Activated B cell treated with CpG ODN at 0.5 μM for 24 hours (primary cell): ENCODE results near the gene FOXJ3. TPM values are rescaled to one million over a fixed set of nuclear protein-coding genes. Genes with fewer than 3 reads are reported as not detected.

Source experiments
- ATAC-seq: fragments of 200-7000 bp; cut with Tn5 transposase; one replicate; pipeline ENCODE4 v1.10.0; 2021; ENCODE audit warnings: low read depth, mild to moderate bottlenecking, moderate library complexity
- CTCF ChIA-PET: fragments of 350-600 bp; sonication (Branson Sonifier 250); formaldehyde crosslinking; loops from one replicate; lab custom pipeline; 2021; ENCODE audit warnings: antibody characterized with exemption; lab: Charles Lee
- POLR2A ChIA-PET: fragments of 350-600 bp; sonication (Branson Sonifier 250); formaldehyde crosslinking; loops from one replicate; lab custom pipeline; 2021; ENCODE audit warnings: antibody characterized with exemption; lab: Charles Lee
- DNase-seq: peaks from one replicate; pipeline ENCODE4 v3.0.0; 2022
- H3K27ac Mint-ChIP-seq: one replicate; pipeline ENCODE4 v1.8.0; 2020; ENCODE audit warnings: mixed read lengths
- H3K27me3 Mint-ChIP-seq: one replicate; pipeline ENCODE4 v1.8.0; 2021; ENCODE audit warnings: mixed read lengths
- H3K36me3 Mint-ChIP-seq: one replicate; pipeline ENCODE4 v1.8.0; 2021; ENCODE audit warnings: low read depth, mixed read lengths
- H3K4me1 Mint-ChIP-seq: one replicate; pipeline ENCODE4 v1.8.0; 2021; ENCODE audit warnings: mixed read lengths
- H3K4me3 Mint-ChIP-seq: one replicate; pipeline ENCODE4 v1.8.0; 2020; ENCODE audit warnings: mild to moderate bottlenecking, mixed read lengths
- H3K9me3 Mint-ChIP-seq: one replicate; pipeline ENCODE4 v1.8.0; 2020; ENCODE audit warnings: mixed read lengths
- CTCF ChIP-seq: fragments of 200-600 bp; IDR thresholded peaks from one replicate; pipeline ENCODE4 v1.8.0; 2022; ENCODE audit warnings: antibody characterized with exemption, mild to moderate bottlenecking
- intact Hi-C: fragments of 100-400 bp; cut with micrococcal nuclease; formaldehyde crosslinking; loops from one replicate; pipeline ENCODE4 v1.15.1; 2024
- total RNA-seq: library from RNA; stranded (reverse); gene quantifications from 2 replicates; pipeline ENCODE4 v1.2.3, GENCODE V29; 2022

FOXJ3 gene
- total RNA-seq, 1 donor from 2014 or later = 63.9 TPM

- TF ChIP-seq CTCF = no peak
- intact Hi-C loops = no loop called here
- ChIA-PET POLR2A (no interaction called here), CTCF (no interaction called here)
- Mint-ChIP-seq H3K27ac (no peak overlapping the region), H3K9me3 (no peaks in the 10 kb centered on the region), H3K4me1 (no peaks in the 10 kb centered on the region), H3K4me3 (no peak overlapping the region), H3K36me3 (no peaks in the 10 kb centered on the region), H3K27me3 (peaks cover 11% of the 10 kb centered on the region)
- ATAC-seq = no peak
- no peak for DNase-seq
Measured at GRCh38 chr1:42155362-42155761, 179.7 kb downstream of the FOXJ3 start.

- TF ChIP-seq CTCF = no peak
- ChIA-PET POLR2A (no interaction called here), CTCF (no interaction called here)
Measured at GRCh38 chr1:42154685-42155084, 180.3 kb downstream of the FOXJ3 start.

GRCh38 chr1:42153624-42154023, 181.4 kb downstream of the FOXJ3 start:
- ATAC-seq = no peak
- POLR2A ChIA-PET = no interaction called here

More at GRCh38 chr1:42154685-42155084, 180.3 kb downstream of the FOXJ3 start:
- H3K27me3 Mint-ChIP-seq = peaks cover 13% of the 10 kb centered on the region
- no peaks in the 10 kb centered on the region for H3K9me3 Mint-ChIP-seq
- ATAC-seq (no peak), DNase-seq (no peak)
- no peaks in the 10 kb centered on the region for H3K4me1 Mint-ChIP-seq
- intact Hi-C loops = no loop called here
- H3K27ac Mint-ChIP-seq = no peak overlapping the region
- no peaks in the 10 kb centered on the region for H3K36me3 Mint-ChIP-seq
- no peak overlapping the region for H3K4me3 Mint-ChIP-seq

GRCh38 chr1:42152907-42153600, 182.0 kb downstream of the FOXJ3 start, which contains the start of gene GUCA2B:
Gene GUCA2B (plus strand): TSS chr1:42153410. CDS start chr1:42153451, 41 bp downstream.
- DNase-seq (no peak), ATAC-seq (no peak)
- H3K36me3 Mint-ChIP-seq = no peaks in the 10 kb centered on the region
- ChIA-PET CTCF (no interaction called here), POLR2A (interaction anchor here (0.6 kb wide), 1 partner anchor 1560 kb away, joined by 3 read pairs; no protein-coding TSS in a partner anchor)
- H3K27me3 Mint-ChIP-seq = peaks cover 16% of the 10 kb centered on the region
- intact Hi-C loops = no loop called here
- H3K27ac Mint-ChIP-seq = no peak within 1 kb of the TSS
- no peak for TF ChIP-seq CTCF
- H3K4me1 Mint-ChIP-seq = no peaks in the 10 kb centered on the region
- no peak within 1 kb of the TSS for H3K4me3 Mint-ChIP-seq
- no peaks in the 10 kb centered on the region for H3K9me3 Mint-ChIP-seq

More at GRCh38 chr1:42153624-42154023, 181.4 kb downstream of the FOXJ3 start:
- no peak overlapping the region for H3K27ac Mint-ChIP-seq
- H3K27me3 Mint-ChIP-seq = peaks cover 16% of the 10 kb centered on the region
- intact Hi-C loops = no loop called here
- no peak for DNase-seq
- CTCF ChIA-PET = no interaction called here
- no peak for TF ChIP-seq CTCF
- H3K4me1 Mint-ChIP-seq = no peaks in the 10 kb centered on the region
- H3K4me3 Mint-ChIP-seq = no peak overlapping the region
- no peaks in the 10 kb centered on the region for H3K36me3 Mint-ChIP-seq
- H3K9me3 Mint-ChIP-seq = no peaks in the 10 kb centered on the region

- TF ChIP-seq CTCF = no peak
- Mint-ChIP-seq H3K27me3 (peaks cover 16% of the 10 kb centered on the region), H3K4me1 (no peaks in the 10 kb centered on the region), H3K9me3 (no peaks in the 10 kb centered on the region), H3K4me3 (no peak overlapping the region), H3K36me3 (no peaks in the 10 kb centered on the region), H3K27ac (no peak overlapping the region)
- no peak for DNase-seq
- no peak for ATAC-seq
- CTCF ChIA-PET = interaction anchor here (2.1 kb wide), 1 partner anchor 22 kb away, joined by 5 read pairs; no protein-coding TSS in a partner anchor
- intact Hi-C loops = no loop called here
- POLR2A ChIA-PET = no interaction called here
Measured at GRCh38 chr1:42152119-42152518, 182.9 kb downstream of the FOXJ3 start.
